HEK293 (cell line): ENCODE results near the gene RMDN3.

Experiments used
- CTCF ChIA-PET: fragments of 350-600 bp; formaldehyde crosslinking; extraction: SDS; loops from one replicate; lab custom pipeline; 2021; ENCODE audit warnings: antibody characterized with exemption; lab: Yijun Ruan, JAX
- POLR2A ChIA-PET: fragments of 300-600 bp; formaldehyde crosslinking; extraction: SDS; loops from one replicate; lab custom pipeline; 2020; ENCODE audit warnings: antibody characterized with exemption, inconsistent platforms; lab: Yijun Ruan, JAX
- H3K27ac ChIP-seq: fragments of 200-500 bp; sonication (Bioruptor generic); 2 replicates; pipeline ENCODE4 v1.5.1; 2014; ENCODE audit warnings: low read depth, low read length, control low read depth, inconsistent platforms; ENCODE audit errors: extremely low read depth
- H3K36me3 ChIP-seq, 2 experiments: fragments of 200-500 bp in 1 of 2; sonication (Bioruptor generic) in 1 of 2; 1 replicate in 1 of 2; 2 replicates in 1 of 2; pipeline ENCODE4 v1.5.1; 2014 to 2017; ENCODE audit warnings: inconsistent platforms in 2 of 2, low read length in 2 of 2; ENCODE audit not compliant: control insufficient read depth in 2 of 2, insufficient read depth in 1 of 2
- H3K4me1 ChIP-seq: fragments of 200-500 bp; sonication (Bioruptor generic); 2 replicates; pipeline ENCODE4 v1.5.1; 2014; ENCODE audit warnings: mild to moderate bottlenecking, low read length, inconsistent platforms; ENCODE audit not compliant: control insufficient read depth, insufficient read depth
- H3K4me3 ChIP-seq: 2 replicates; pipeline ENCODE4 v1.5.1; 2011; ENCODE audit warnings: low read depth, mild to moderate bottlenecking, control low read depth, low read length, moderate library complexity
- H3K9me3 ChIP-seq: fragments of 200-500 bp; sonication (Bioruptor generic); 2 replicates; pipeline ENCODE4 v1.5.1; 2014; ENCODE audit warnings: low read depth, low read length, inconsistent platforms; ENCODE audit not compliant: control insufficient read depth, insufficient read depth
- MYNN ChIP-seq: fragments of 450-650 bp; formaldehyde crosslinking; IDR thresholded peaks from 2 replicates; pipeline ENCODE4 v1.5.1; 2016; ENCODE audit warnings: missing biosample characterization, missing genetic modification characterization, borderline replicate concordance
- PRDM2 ChIP-seq: fragments of 450-650 bp; formaldehyde crosslinking; IDR thresholded peaks from 2 replicates; pipeline ENCODE4 v1.5.1; 2016; ENCODE audit warnings: missing biosample characterization, missing genetic modification characterization, borderline replicate concordance
- RBAK ChIP-seq: fragments of 450-650 bp; formaldehyde crosslinking; IDR thresholded peaks from 2 replicates; pipeline ENCODE4 v1.5.1; 2016; ENCODE audit warnings: missing biosample characterization, missing genetic modification characterization
- ZBTB20 ChIP-seq: fragments of 450-650 bp; formaldehyde crosslinking; IDR thresholded peaks from 2 replicates; pipeline ENCODE4 v1.5.1; 2016; ENCODE audit warnings: missing biosample characterization, missing genetic modification characterization
- ZBTB7A ChIP-seq: fragments of 450-650 bp; formaldehyde crosslinking; IDR thresholded peaks from 2 replicates; pipeline ENCODE4 v1.5.1; 2016; ENCODE audit warnings: low read depth, missing biosample characterization, missing genetic modification characterization
- ZNF155 ChIP-seq: fragments of 450-650 bp; formaldehyde crosslinking; IDR thresholded peaks from 2 replicates; pipeline ENCODE4 v1.5.1; 2016; ENCODE audit warnings: missing biosample characterization, missing genetic modification characterization
- ZNF19 ChIP-seq: fragments of 450-650 bp; formaldehyde crosslinking; IDR thresholded peaks from 2 replicates; pipeline ENCODE4; 2016; ENCODE audit warnings: missing biosample characterization, missing genetic modification characterization, low read depth
- ZNF221 ChIP-seq: fragments of 450-650 bp; formaldehyde crosslinking; IDR thresholded peaks from 2 replicates; pipeline ENCODE4 v1.5.1; 2017; ENCODE audit warnings: missing biosample characterization, missing genetic modification characterization, borderline replicate concordance
- ZNF266 ChIP-seq: fragments of 450-650 bp; formaldehyde crosslinking; IDR thresholded peaks from 2 replicates; pipeline ENCODE4 v1.5.1; 2016; ENCODE audit warnings: missing biosample characterization, missing genetic modification characterization, low read depth
- ZNF335 ChIP-seq: fragments of 450-650 bp; formaldehyde crosslinking; conservative IDR thresholded peaks from 2 replicates; pipeline ENCODE4 v1.5.1; 2016; ENCODE audit warnings: missing biosample characterization, missing genetic modification characterization
- ZNF501 ChIP-seq: fragments of 450-650 bp; formaldehyde crosslinking; IDR thresholded peaks from 2 replicates; pipeline ENCODE4 v1.5.1; 2016; ENCODE audit warnings: missing biosample characterization, missing genetic modification characterization
- ZNF600 ChIP-seq: fragments of 450-650 bp; formaldehyde crosslinking; IDR thresholded peaks from 2 replicates; pipeline ENCODE4 v1.5.1; 2016; ENCODE audit warnings: missing biosample characterization, missing genetic modification characterization
- ZNF639 ChIP-seq: fragments of 450-650 bp; formaldehyde crosslinking; IDR thresholded peaks from 2 replicates; pipeline ENCODE4 v1.5.1; 2016; ENCODE audit warnings: missing biosample characterization, missing genetic modification characterization
- ZNF776 ChIP-seq: fragments of 450-650 bp; formaldehyde crosslinking; IDR thresholded peaks from 2 replicates; pipeline ENCODE4 v1.5.0; 2017; ENCODE audit warnings: missing biosample characterization, missing genetic modification characterization, borderline replicate concordance
- ZXDB ChIP-seq: fragments of 450-650 bp; formaldehyde crosslinking; IDR thresholded peaks from 2 replicates; pipeline ENCODE4 v1.5.1; 2016; ENCODE audit warnings: missing biosample characterization, missing genetic modification characterization
- TF ChIP-seq, protein P1 (sequence below): IDR thresholded peaks from 2 replicates; pipeline ENCODE4 v1.6.1; 2011; ENCODE audit warnings: mild to moderate bottlenecking, low read depth, low read length, borderline replicate concordance
- TF ChIP-seq, protein P2 (sequence below): fragments of 450-650 bp; formaldehyde crosslinking; IDR thresholded peaks from 2 replicates; pipeline ENCODE4 v1.5.1; 2017; ENCODE audit warnings: missing biosample characterization, mild to moderate bottlenecking, missing genetic modification characterization, moderate library complexity

RMDN3 gene

GRCh38 chr15:40754574-40754882 is 526 bp downstream of the RMDN3 start:
- Histone ChIP-seq H3K4me1 (no peaks in the 10 kb centered on the region), H3K9me3 (no peaks in the 10 kb centered on the region), H3K36me3 (peaks cover 5 to 28% of the 10 kb centered on the region in 2 experiments; a peak in 2 of 3 replicates), H3K4me3 (peak overlapping the region; percentile 93), H3K27ac (peak overlapping the region; percentile 93; the same call in 1 of the 2 replicates)
- TF ChIP-seq ZBTB7A (tag by site-specific recombination) (no peak), ZNF155 (tag by site-specific recombination) (no peak), ZXDB (tag by site-specific recombination) (no peak), ZNF501 (tag by site-specific recombination) (no peak), ZNF335 (tag by site-specific recombination) (no peak), ZNF776 (tag by site-specific recombination) (no peak), ZNF266 (tag by site-specific recombination) (no peak), RBAK (tag by site-specific recombination) (no peak), ZNF19 (no peak), ZNF639 (tag by site-specific recombination) (no peak), ZNF221 (tag by site-specific recombination) (no peak), ZBTB20 (tag by site-specific recombination) (no peak), ZNF600 (tag by site-specific recombination) (no peak), MYNN (tag by site-specific recombination) (no peak), PRDM2 (no peak)
- TF ChIP-seq, protein P1, sequence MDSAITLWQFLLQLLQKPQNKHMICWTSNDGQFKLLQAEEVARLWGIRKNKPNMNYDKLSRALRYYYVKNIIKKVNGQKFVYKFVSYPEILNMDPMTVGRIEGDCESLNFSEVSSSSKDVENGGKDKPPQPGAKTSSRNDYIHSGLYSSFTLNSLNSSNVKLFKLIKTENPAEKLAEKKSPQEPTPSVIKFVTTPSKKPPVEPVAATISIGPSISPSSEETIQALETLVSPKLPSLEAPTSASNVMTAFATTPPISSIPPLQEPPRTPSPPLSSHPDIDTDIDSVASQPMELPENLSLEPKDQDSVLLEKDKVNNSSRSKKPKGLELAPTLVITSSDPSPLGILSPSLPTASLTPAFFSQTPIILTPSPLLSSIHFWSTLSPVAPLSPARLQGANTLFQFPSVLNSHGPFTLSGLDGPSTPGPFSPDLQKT = no peak
- TF ChIP-seq, protein P2, sequence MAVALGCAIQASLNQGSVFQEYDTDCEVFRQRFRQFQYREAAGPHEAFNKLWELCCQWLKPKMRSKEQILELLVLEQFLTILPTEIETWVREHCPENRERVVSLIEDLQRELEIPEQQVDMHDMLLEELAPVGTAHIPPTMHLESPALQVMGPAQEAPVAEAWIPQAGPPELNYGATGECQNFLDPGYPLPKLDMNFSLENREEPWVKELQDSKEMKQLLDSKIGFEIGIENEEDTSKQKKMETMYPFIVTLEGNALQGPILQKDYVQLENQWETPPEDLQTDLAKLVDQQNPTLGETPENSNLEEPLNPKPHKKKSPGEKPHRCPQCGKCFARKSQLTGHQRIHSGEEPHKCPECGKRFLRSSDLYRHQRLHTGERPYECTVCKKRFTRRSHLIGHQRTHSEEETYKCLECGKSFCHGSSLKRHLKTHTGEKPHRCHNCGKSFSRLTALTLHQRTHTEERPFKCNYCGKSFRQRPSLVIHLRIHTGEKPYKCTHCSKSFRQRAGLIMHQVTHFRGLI (tag by site-specific recombination) = no peak
- CTCF ChIA-PET = no interaction called here
- POLR2A ChIA-PET = interaction anchor here (0.6 kb wide), 1 partner anchor 116 kb away, joined by 3 read pairs; no protein-coding TSS in a partner anchor
